HFF-Myc (cell line): ENCODE data around the gene SPNS2.

Experiments
- DNase-seq: peaks from one replicate; pipeline ENCODE4 v3.0.0-alpha.2; 2011; ENCODE audit warnings: low read depth; ENCODE audit errors: extremely low read depth
- H3K4me3 ChIP-seq: replicated peaks from 2 replicates; pipeline ENCODE4 v1.5.1; 2011; ENCODE audit warnings: low read depth, mild to moderate bottlenecking, control low read depth, low read length
- TF ChIP-seq, protein P1 (sequence below): IDR thresholded peaks from 2 replicates; pipeline ENCODE4 v1.5.1; 2012; ENCODE audit warnings: mild to moderate bottlenecking, low read depth, low read length, control low read depth; ENCODE audit errors: missing control alignments

Gene SPNS2

DNA sequence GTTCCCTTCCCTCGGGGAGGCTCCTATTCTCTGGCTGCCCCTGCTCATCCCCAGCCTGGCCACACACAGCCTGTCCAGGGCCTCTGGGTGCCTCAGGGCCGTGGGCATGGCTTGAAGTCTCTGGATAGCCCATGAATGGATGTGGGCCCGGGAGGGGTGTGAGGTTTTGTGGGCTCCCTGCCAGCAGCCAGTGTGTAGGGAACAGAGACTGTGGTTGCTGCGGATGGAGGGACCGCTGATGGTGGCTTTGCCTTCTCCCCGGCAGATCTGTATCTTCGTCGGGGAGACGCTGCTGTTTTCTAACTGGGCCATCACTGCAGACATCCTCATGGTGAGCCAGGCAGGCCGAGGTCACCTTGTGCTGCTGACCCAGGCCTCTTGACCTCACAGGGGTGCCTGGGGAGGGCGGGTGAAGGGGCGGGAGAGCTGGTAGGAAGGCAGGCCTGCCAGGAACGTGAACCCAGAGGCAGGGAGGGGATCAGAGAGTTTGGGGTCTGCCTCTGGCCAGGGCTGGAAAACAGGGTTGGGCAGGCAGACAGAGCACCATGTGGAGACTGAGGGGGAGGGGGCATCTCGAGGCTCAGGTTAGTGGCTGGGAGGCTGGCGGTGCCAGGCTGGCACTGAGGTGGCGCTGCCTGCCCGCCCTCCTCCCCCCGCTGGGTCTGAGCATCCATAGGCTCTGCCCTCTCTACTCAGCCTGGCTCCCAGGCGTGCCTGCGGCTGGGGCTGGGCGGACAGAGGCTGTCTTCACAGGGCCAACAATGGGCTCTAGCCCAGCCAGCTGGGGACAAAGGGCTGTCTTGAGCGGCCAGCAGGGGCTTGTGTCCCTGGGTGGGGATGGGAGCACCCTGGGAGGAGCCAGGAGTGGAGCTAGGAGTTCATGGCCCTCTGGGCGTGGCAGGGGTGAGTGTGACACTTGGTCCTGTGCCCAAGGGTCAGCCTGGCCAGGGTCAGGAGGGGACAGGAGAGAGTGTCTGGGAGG, 35.1 kb downstream of the SPNS2 start:
- TF ChIP-seq, protein P1, sequence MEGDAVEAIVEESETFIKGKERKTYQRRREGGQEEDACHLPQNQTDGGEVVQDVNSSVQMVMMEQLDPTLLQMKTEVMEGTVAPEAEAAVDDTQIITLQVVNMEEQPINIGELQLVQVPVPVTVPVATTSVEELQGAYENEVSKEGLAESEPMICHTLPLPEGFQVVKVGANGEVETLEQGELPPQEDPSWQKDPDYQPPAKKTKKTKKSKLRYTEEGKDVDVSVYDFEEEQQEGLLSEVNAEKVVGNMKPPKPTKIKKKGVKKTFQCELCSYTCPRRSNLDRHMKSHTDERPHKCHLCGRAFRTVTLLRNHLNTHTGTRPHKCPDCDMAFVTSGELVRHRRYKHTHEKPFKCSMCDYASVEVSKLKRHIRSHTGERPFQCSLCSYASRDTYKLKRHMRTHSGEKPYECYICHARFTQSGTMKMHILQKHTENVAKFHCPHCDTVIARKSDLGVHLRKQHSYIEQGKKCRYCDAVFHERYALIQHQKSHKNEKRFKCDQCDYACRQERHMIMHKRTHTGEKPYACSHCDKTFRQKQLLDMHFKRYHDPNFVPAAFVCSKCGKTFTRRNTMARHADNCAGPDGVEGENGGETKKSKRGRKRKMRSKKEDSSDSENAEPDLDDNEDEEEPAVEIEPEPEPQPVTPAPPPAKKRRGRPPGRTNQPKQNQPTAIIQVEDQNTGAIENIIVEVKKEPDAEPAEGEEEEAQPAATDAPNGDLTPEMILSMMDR: no peak
- H3K4me3 ChIP-seq: no peak overlapping the region
- no peak for DNase-seq

DNA sequence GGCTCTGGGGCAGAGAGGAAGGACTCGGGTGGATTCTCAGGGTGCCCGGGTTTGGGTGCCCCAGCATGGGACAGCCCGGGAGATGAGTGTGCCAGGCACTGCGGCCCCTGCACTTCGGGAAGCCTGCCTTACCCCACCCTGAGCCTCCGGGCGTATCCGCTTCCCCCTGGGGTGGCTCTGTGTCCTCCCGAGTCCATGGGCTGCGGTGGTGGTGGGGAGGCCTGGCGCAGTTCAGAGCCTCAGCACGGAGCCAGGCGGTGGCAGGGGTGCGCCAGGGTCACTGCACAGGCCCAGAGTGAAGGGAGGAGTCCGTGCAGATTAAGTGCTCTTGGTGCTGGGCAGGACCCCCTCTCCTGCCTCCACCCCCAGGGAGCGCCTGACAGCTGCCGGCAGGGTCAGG, 35.8 kb downstream of the SPNS2 start:
- DNase-seq: no peak
- TF ChIP-seq, protein P1: no peak
- no peak overlapping the region for H3K4me3 ChIP-seq

DNA sequence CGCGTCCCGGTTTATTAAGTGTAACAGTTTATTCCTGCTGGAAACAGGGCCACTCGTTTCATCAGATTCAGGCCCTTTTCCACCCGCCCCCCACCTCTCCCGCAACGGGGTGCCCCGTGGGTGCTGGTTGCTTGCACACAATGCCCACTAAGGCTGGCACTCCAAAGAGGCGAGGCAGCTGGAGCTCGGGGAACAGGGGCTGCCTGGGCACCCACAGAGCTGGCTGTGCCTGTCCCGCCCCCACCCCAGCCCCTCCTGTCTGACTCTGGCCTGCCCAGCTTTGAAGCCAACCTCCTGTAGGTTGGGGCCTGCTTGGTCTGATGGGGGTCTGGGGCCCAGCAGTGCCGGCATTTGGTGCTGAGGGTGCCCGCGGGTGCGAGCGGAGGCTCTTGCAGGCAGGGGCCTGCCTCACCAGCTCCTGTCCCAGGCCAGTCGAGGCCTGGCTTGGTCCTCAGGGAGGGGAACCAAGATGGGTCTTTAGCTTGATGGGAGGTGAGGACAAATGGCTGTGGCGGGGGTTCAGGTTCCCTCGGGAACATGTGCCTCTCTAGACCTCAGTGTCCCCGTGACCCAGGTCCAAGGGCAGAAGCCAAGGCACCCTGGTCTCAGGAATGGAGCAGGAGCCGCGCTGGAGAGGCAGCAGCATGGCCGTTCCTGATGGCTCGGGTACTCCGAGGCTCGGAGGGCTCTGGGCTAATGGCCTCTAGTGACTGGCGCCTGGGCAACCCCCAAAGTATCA, 36.4 kb downstream of the SPNS2 start:
- no peak overlapping the region for H3K4me3 ChIP-seq
- no peak for DNase-seq
- TF ChIP-seq, protein P1: no peak

DNA sequence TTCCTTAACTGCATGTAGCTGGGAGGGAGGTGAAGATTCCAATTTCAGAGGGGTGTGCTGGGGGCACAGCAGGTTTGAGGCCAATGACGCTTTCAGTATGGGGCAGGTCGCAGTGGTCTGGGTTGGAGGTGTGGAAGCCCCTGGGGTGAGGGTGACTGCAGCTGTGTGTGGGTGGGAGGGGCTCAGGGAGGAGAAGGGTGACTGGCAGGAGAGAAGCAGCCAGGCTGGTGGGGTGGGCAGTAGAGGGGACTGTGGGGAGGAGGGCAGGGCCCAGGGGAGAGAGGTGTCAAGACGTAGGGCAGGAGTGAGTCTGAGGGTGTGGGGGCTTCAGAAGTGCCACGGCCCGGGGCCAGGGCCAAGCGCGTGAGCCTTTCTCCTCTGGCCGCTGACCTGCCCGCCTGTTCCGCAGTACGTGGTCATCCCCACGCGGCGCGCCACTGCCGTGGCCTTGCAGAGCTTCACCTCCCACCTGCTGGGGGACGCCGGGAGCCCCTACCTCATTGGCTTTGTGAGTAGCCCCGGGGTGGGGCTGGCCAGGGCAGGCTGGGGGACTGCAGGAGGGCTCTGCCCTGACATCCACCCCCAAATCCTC, 37.1 kb downstream of the SPNS2 start:
- no peak overlapping the region for H3K4me3 ChIP-seq
- no peak for DNase-seq
- TF ChIP-seq, protein P1: no peak

DNA sequence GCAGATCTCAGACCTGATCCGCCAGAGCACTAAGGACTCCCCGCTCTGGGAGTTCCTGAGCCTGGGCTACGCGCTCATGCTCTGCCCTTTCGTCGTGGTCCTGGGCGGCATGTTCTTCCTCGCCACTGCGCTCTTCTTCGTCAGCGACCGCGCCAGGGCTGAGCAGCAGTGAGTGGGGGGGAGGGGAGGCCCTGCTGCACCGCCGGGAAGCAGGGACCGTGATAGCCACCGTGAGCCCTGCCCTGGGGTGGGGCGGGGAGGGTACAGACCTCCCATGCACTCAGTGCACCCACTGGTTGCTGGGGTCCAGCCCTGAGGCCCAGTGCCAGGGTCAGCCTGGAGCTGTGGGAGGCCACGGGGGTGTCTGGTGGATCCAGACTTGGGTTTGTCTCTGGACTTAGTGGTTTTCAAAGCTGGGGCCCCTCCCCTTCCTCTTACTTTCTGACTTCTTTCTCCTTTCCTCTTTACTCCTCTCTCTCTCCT, 37.6 kb downstream of the SPNS2 start:
- DNase-seq: no peak
- TF ChIP-seq, protein P1: no peak
- H3K4me3 ChIP-seq: no peak overlapping the region

DNA sequence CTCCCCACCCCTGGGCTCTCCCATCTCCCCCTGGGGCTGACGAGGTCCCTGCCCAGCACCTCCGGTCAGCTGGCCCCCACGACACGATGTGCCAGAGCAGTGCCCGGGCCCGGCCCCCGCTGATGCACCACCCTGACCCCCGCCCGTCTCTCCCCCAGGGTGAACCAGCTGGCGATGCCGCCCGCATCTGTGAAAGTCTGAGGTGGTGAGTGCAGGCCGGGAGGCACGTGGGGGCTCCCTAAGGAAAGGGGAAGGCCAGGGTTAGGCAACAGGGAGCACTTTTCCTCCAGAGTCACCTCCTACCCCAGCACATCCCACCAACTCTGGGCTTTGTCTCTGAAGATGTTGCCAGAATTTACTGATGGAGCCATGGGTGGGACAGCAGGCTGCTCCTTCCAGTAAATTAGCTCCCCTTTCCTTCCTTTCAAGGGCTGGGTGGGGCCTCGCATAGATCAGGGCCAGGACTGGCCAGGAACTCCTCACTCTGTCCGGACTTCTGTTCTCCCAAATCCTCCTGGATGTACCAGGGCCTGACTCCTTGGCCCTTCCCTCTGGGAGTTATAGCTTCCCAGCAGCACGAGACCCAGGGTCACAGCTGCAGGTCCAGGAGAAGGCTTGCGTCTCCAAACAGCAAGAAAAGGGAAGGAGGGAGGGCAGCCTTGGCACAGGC, 38.2 kb downstream of the SPNS2 start:
- no peak for DNase-seq
- no peak overlapping the region for H3K4me3 ChIP-seq
- TF ChIP-seq, protein P1: no peak
